ENCODE results near the gene PLA2G2E.
"Not testable (repeated sequence)": the region's sequence is repeated elsewhere in the genome, so short reads cannot be mapped to it uniquely, and the experiment has no call there.

PLA2G2E gene

DNA sequence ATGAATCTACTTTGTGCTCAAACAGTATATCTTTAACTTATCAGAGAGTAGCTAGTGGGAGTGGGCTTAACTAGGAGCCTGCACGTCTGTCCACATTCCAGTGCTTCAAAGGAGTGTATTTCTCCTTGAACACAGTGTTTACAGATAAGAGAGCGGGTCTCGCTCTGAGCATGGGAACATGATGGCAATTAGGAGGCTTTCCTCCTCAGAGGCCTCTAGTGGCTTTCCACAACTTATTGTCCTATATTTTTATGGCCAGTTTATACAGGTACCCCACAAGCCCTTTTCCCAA, 3.7 kb upstream of the PLA2G2E start:
- not testable (repeated sequence) for DNase-seq (ENCODE audit: low read depth)

GRCh38 chr1:19926296-19927129, 3.1 kb upstream of the PLA2G2E start:
- no peak for DNase-seq (ENCODE audit: low read depth)

- no peak for DNase-seq (ENCODE audit: low read depth)
Observed at GRCh38 chr1:19925342-19926070, 2.1 kb upstream of the PLA2G2E start.

DNA sequence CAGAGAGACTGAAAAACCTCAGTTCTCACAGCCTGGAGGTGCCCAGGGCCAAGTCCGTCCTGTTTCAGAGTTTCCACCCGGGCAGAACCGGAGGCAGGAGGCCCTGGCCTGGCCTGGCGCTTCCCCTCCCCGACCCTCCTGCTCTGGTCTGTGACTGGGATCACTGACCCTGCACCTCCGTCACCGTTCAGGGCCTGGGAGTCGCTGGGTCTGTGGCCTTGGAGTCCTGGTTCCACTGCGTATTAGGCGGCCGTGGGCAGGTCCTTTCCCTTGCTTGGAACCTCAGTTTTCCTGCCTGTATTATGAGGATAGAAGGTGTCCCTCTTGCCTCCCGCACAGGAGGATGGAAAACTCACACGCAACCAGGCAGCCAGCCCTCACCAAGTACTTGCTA, 533 bp upstream of the PLA2G2E start:
- DNase-seq (ENCODE audit: low read depth), result no peak

- DNase-seq (ENCODE audit: low read depth), result no peak
Observed at GRCh38 chr1:19922015-19922688, 1.3 kb downstream of the PLA2G2E start.

GRCh38 chr1:19921310-19921709, 2.1 kb downstream of the PLA2G2E start:
- DNase-seq (ENCODE audit: low read depth), result no peak

- DNase-seq (ENCODE audit: low read depth), result no peak
Observed at GRCh38 chr1:19920132-19920710, 3.2 kb downstream of the PLA2G2E start.

GRCh38 chr1:19918057-19918456, 5.4 kb downstream of the PLA2G2E start:
- DNase-seq (ENCODE audit: low read depth), result peak; percentile 48

DNA sequence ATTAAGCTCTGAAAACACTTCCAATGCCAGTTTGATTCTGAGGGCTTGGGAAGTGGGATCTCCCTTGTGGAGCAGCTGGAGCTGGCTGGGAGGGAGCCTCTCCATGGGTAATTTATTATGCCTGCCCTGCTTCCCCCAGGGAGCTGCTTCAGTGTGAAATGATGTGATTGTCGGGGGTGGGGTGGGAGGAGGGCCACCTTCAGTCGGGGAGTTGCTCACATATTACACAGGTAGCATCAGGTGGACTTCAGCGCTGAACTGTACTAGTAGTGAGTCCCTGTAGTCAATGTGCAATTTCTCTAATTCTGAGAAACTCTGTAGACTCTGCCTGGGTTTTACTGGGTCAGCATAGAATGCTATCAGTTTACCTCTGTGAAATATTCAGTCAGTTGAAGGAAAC, 12.8 kb downstream of the PLA2G2E start:
- DNase-seq (ENCODE audit: low read depth), result no peak

- no peak for DNase-seq (ENCODE audit: low read depth)
Observed at GRCh38 chr1:19909971-19910370, 13.4 kb downstream of the PLA2G2E start.

GRCh38 chr1:19909392-19909791, 14.0 kb downstream of the PLA2G2E start:
- DNase-seq (ENCODE audit: low read depth), result no peak

DNA sequence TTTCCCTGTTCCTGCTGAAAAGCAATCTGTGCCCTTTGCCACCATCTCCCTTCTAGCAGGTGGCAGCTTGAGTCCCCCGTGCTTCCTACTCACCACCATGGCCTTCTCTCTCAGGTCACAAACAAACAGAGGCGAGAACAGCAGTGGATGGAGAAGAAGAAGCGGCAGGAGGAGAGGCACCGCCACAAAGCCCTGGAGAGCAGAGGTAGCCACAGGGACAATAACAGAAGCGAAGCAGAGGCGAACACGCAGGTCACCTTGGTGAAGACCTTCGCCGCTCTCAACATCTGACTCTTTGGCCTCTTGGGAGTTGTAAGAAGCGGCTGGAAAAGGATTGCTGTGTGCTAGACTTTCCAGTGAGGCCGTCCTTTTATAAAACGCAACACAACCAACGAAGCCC, 16.0 kb downstream of the PLA2G2E start:
- DNase-seq (ENCODE audit: low read depth), result no peak

DNA sequence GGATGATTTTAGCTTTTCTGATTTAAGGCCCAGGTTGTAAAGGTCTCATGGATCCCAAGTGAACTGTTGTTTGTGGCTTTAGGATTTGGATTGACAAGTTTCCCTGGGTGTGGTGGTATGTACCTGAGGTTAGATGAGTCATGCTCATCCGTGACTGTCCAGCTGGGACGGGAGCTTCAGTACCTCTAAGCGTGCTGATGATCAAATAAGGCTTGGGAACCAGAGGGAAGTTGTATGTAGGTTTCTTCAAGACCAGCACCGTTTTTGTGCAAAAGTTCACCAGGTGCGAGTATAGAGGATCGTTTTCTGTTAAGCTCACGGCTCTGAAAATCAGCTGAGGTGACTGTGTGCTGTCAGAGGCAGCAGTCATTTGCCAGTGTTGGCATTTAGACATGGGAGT, 19.8 kb downstream of the PLA2G2E start:
- DNase-seq (ENCODE audit: low read depth), result no peak

- no peak for DNase-seq (ENCODE audit: low read depth)
Observed at GRCh38 chr1:19901653-19902052, 21.8 kb downstream of the PLA2G2E start.

- no peak for DNase-seq (ENCODE audit: low read depth)
Observed at GRCh38 chr1:19894218-19894617, 29.2 kb downstream of the PLA2G2E start.

DNA sequence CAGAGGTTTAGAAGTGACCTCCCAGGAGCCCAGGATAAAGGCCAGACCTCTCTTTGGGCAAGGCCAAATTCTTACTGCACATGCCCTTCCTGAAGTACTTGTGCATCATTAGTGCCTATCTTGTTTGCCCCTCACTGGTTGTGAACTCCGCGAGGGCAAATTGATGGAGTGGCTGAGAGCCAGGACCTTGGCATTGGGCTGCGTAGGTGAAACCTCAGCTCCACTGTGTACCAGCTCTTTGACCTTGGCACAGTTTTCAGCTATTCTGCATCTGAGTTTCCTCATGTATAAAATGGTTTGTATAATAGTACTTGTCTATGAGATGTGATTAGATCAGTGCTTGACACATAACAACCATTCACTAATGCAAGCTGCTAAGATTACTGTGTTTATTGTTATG, 29.7 kb downstream of the PLA2G2E start:
- no peak for DNase-seq (ENCODE audit: low read depth)

GRCh38 chr1:19892628-19893168, 30.7 kb downstream of the PLA2G2E start:
- no peak for DNase-seq (ENCODE audit: low read depth)

- DNase-seq (ENCODE audit: low read depth), result no peak
Observed at GRCh38 chr1:19892129-19892528, 31.3 kb downstream of the PLA2G2E start.

GRCh38 chr1:19889656-19890055, 33.8 kb downstream of the PLA2G2E start:
- DNase-seq (ENCODE audit: low read depth), result no peak

- no peak for DNase-seq (ENCODE audit: low read depth)
Observed at GRCh38 chr1:19888112-19888511, 35.3 kb downstream of the PLA2G2E start.

DNA sequence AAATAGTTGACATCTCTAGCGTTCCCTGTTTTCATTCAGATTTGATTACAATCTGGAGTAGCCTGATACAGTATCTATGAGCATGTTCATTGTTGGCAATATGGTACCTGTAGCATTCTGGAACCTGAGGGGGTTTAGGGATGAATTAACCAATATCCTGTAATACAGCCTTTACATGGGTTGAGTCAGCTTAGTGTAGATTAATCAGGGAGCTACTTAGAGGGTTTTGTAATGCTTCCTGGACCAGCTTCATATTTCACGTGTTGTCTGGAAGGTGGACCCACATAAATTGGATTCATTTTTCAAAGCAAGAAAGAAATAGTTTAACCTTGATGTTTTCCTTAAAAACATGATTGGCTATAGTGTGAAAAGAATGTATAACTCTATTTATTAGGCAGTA, 37.6 kb downstream of the PLA2G2E start:
- no peak for DNase-seq (ENCODE audit: low read depth)

GRCh38 chr1:19884312-19884711, 39.1 kb downstream of the PLA2G2E start:
- DNase-seq (ENCODE audit: low read depth), result no peak

Measured in stimulated activated CD8-positive, alpha-beta memory T cell treated with anti-CD3 and anti-CD28 coated beads, Interleukin-12 subunit alpha, Interleukin-12 subunit beta, amount 100 ng/mL, for 4 hours (primary cell).